ENCODE measurements around the gene MMUT. TPM values are rescaled to one million over a fixed set of nuclear protein-coding genes. Genes with fewer than 3 reads are reported as not detected.
"Not testable (repeated sequence)": the region's sequence is repeated elsewhere in the genome, so short reads cannot be mapped to it uniquely, and the experiment has no call there.

MMUT gene
- total and polyA plus RNA-seq, 5 donors, result 19.8 to 34.3 (median 27.5) TPM

DNA sequence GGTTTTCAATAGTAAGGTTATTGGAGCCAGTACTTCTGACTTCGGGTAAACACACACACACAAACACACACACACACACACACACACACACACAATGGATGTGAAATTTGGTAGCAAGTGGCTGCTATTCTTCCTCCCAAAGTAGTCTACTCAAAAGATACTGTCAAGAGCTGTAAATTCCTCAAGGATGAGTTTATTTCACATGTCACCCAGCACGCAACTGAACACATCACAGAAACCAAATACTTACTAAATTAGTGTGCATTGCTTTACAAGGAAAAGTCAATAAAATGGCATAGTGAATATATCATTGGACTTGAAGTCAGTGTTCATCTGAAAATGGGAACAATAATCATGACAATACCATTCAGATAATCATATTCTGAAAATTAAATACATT, 32.9 kb downstream of the MMUT start:
- no peaks in the 10 kb centered on the region for H3K4me1 ChIP-seq (ENCODE audit: control insufficient read depth, insufficient read depth, low read length)
- no peak overlapping the region for H3K4me3 ChIP-seq (ENCODE audit: low read length)
- H3K27me3 ChIP-seq (ENCODE audit: control insufficient read depth, insufficient read depth), result no peaks in the 10 kb centered on the region
- H3K9me3 ChIP-seq (ENCODE audit: control insufficient read depth, low read length), result no peaks in the 10 kb centered on the region
- DNase-seq, result no peak
- intact Hi-C loops (cut with DNase I), result no loop called here
- 94% methylated on average over 2 of the region's 2 CpGs for WGBS
- no peak for ATAC-seq
- no peak overlapping the region for H3K27ac ChIP-seq (ENCODE audit: low read length)

DNA sequence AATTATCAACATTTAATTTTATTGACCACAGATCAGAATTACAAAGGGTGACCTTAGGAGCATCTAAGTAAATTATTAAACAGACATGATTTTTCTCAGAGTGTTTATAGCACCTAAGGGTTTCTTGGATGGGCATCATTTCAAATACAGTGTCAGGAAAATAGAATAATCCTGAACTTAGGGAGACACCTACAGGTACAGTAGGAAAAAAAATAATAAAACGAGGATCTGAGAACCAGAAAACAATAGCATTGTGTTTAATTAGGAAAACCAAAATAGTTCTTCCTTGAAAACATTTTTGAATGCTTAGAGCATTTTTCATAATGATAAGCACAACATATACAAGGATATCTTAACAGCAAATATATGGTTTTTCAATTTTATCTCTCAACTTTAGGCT, 39.2 kb downstream of the MMUT start:
- Histone ChIP-seq H3K4me3 (ENCODE audit: low read length) (no peak overlapping the region), H3K27me3 (ENCODE audit: control insufficient read depth, insufficient read depth) (no peaks in the 10 kb centered on the region), H3K27ac (ENCODE audit: low read length) (no peak overlapping the region), H3K4me1 (ENCODE audit: control insufficient read depth, insufficient read depth, low read length) (no peaks in the 10 kb centered on the region), H3K9me3 (ENCODE audit: control insufficient read depth, low read length) (no peaks in the 10 kb centered on the region)
- ATAC-seq (no peak), DNase-seq (no peak)
- intact Hi-C loops (cut with DNase I), result no loop called here
- WGBS, result 36% methylated on average over 1 of the region's 1 CpG

DNA sequence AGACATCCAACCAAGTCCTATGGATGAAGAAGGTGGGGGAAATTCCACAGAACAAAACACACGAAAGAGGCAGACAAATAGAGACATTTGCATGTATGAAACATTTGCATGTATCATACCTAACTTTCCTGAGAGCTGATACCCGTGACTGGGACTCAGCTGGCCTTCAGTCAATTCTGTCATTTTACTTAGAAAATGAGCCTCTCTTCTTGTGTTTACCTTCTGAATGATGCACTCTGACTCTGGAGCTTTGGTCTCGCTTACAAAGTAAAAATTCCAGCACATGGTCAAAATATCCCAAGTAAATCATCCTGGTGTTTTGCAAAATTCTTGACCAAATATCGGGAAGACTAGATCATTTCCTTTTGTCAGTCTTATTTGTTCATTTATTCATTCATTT, 46.9 kb downstream of the MMUT start:
- H3K27ac ChIP-seq (ENCODE audit: low read length), result no peak overlapping the region
- no peaks in the 10 kb centered on the region for H3K27me3 ChIP-seq (ENCODE audit: control insufficient read depth, insufficient read depth)
- no peak for DNase-seq
- WGBS, result 87% methylated on average over 4 of the region's 4 CpGs
- no peak for ATAC-seq
- H3K4me3 ChIP-seq (ENCODE audit: low read length), result no peak overlapping the region
- no peaks in the 10 kb centered on the region for H3K4me1 ChIP-seq (ENCODE audit: control insufficient read depth, insufficient read depth, low read length)
- no peaks in the 10 kb centered on the region for H3K9me3 ChIP-seq (ENCODE audit: control insufficient read depth, low read length)
- intact Hi-C loops (cut with DNase I), result no loop called here

DNA sequence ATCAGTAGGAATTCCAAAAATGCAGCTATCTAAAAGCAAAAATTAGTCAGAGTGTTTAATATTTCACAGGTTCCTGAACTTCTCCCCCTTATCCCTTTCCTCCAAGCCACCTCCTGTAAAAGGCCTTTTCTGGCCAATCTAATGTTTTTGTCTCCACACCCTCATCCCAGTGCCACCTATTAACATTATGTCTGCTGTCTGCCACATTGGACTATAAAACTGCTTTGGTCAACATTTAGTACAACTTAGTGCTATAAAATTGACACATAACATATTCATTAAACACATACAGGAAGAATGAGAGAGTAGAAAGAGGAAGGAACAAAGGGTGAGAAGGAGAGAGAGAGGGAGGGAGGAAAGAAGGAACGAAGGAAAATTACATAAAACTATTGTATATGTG, 47.7 kb downstream of the MMUT start:
- no peak overlapping the region for H3K27ac ChIP-seq (ENCODE audit: low read length)
- 64% methylated on average over 1 of the region's 1 CpG for WGBS

GRCh38 chr6:49410564-49410963, 52.5 kb downstream of the MMUT start:
- H3K27me3 ChIP-seq (ENCODE audit: control insufficient read depth, insufficient read depth), result no peaks in the 10 kb centered on the region
- intact Hi-C loops (cut with DNase I), result loop anchor here in 1 of 4 donors (5.0 kb wide), 1 partner anchor 1623 kb away; no protein-coding TSS in a partner anchor
- no peak overlapping the region for H3K27ac ChIP-seq (ENCODE audit: low read length)
- 49% methylated on average over 3 of the region's 3 CpGs for WGBS
- DNase-seq, result no peak
- no peak for ATAC-seq
- H3K4me3 ChIP-seq (ENCODE audit: low read length), result no peak overlapping the region
- H3K4me1 ChIP-seq (ENCODE audit: control insufficient read depth, insufficient read depth, low read length), result no peaks in the 10 kb centered on the region
- no peaks in the 10 kb centered on the region for H3K9me3 ChIP-seq (ENCODE audit: control insufficient read depth, low read length)

More for the DNA sequence above, 47.7 kb downstream of the MMUT start:
- ATAC-seq (no peak), DNase-seq (no peak)
- intact Hi-C loops (cut with DNase I), result no loop called here
- no peaks in the 10 kb centered on the region for H3K9me3 ChIP-seq (ENCODE audit: control insufficient read depth, low read length)
- no peak overlapping the region for H3K4me3 ChIP-seq (ENCODE audit: low read length)
- H3K4me1 ChIP-seq (ENCODE audit: control insufficient read depth, insufficient read depth, low read length), result no peaks in the 10 kb centered on the region
- no peaks in the 10 kb centered on the region for H3K27me3 ChIP-seq (ENCODE audit: control insufficient read depth, insufficient read depth)

- ATAC-seq, result peak; percentile 54 to 72
- no peaks in the 10 kb centered on the region for H3K4me1 ChIP-seq (ENCODE audit: control insufficient read depth, insufficient read depth, low read length)
- peak; percentile 47 to 82 (median 54) for DNase-seq
- no peak overlapping the region for H3K27ac ChIP-seq (ENCODE audit: low read length)
- H3K9me3 ChIP-seq (ENCODE audit: control insufficient read depth, low read length), result no peaks in the 10 kb centered on the region
- H3K4me3 ChIP-seq (ENCODE audit: low read length), result no peak overlapping the region
- intact Hi-C loops (cut with DNase I), result loop anchor here in 2 of 4 donors (5.0 kb wide), 1 partner anchor 1623 kb away; no protein-coding TSS in a partner anchor
- H3K27me3 ChIP-seq (ENCODE audit: control insufficient read depth, insufficient read depth), result no peaks in the 10 kb centered on the region
- WGBS, result 16% methylated on average over 9 of the region's 9 CpGs
These were observed 53.0 kb downstream of the MMUT start for GRCh38 chr6:49409951-49410542.

- no peaks in the 10 kb centered on the region for H3K4me1 ChIP-seq (ENCODE audit: control insufficient read depth, insufficient read depth, low read length)
- DNase-seq (no peak), ATAC-seq (no peak)
- intact Hi-C loops (cut with DNase I), result loop anchor here in 1 of 4 donors (5.0 kb wide), 1 partner anchor 1619 kb away; no protein-coding TSS in a partner anchor
- H3K9me3 ChIP-seq (ENCODE audit: control insufficient read depth, low read length), result no peaks in the 10 kb centered on the region
- H3K27me3 ChIP-seq (ENCODE audit: control insufficient read depth, insufficient read depth), result no peaks in the 10 kb centered on the region
- no peak overlapping the region for H3K27ac ChIP-seq (ENCODE audit: low read length)
- no peak overlapping the region for H3K4me3 ChIP-seq (ENCODE audit: low read length)
- 69% methylated on average over 5 of the region's 5 CpGs for WGBS
These were observed 56.6 kb downstream of the MMUT start for GRCh38 chr6:49406250-49406970.

- Histone ChIP-seq H3K4me3 (ENCODE audit: low read length) (no peak overlapping the region), H3K9me3 (ENCODE audit: control insufficient read depth, low read length) (no peaks in the 10 kb centered on the region), H3K27me3 (ENCODE audit: control insufficient read depth, insufficient read depth) (no peaks in the 10 kb centered on the region), H3K4me1 (ENCODE audit: control insufficient read depth, insufficient read depth, low read length) (no peaks in the 10 kb centered on the region), H3K27ac (ENCODE audit: low read length) (no peak overlapping the region)
- DNase-seq (no peak), ATAC-seq (no peak)
- intact Hi-C loops (cut with DNase I), result no loop called here
- 60% methylated on average over 3 of the region's 3 CpGs for WGBS
These were observed 62.0 kb downstream of the MMUT start for GRCh38 chr6:49401063-49401462.

- intact Hi-C loops (cut with DNase I); ATAC-seq: not testable (repeated sequence)
These were observed 76.2 kb downstream of the MMUT start for GRCh38 chr6:49386667-49387508.

GRCh38 chr6:49384904-49385303, 78.1 kb downstream of the MMUT start:
- H3K4me3 ChIP-seq (ENCODE audit: low read length), result no peak overlapping the region
- 58% methylated on average over 2 of the region's 2 CpGs for WGBS
- no peaks in the 10 kb centered on the region for H3K4me1 ChIP-seq (ENCODE audit: control insufficient read depth, insufficient read depth, low read length)
- H3K27ac ChIP-seq (ENCODE audit: low read length), result no peak overlapping the region
- DNase-seq (no peak), ATAC-seq (no peak)
- intact Hi-C loops (cut with DNase I), result no loop called here
- no peaks in the 10 kb centered on the region for H3K27me3 ChIP-seq (ENCODE audit: control insufficient read depth, insufficient read depth)
- no peaks in the 10 kb centered on the region for H3K9me3 ChIP-seq (ENCODE audit: control insufficient read depth, low read length)

More at GRCh38 chr6:49386667-49387508, 76.2 kb downstream of the MMUT start:
- not testable (repeated sequence) for H3K4me3 ChIP-seq (ENCODE audit: low read length); H3K27me3 ChIP-seq (ENCODE audit: control insufficient read depth, insufficient read depth); H3K9me3 ChIP-seq (ENCODE audit: control insufficient read depth, low read length); DNase-seq; H3K4me1 ChIP-seq (ENCODE audit: control insufficient read depth, insufficient read depth, low read length); H3K27ac ChIP-seq (ENCODE audit: low read length)
- whole genome bisulfite sequencing, result 80% methylated on average over 26 of the region's 28 CpGs

All from right cardiac atrium (tissue), 5 donors.